Muscle layer of duodenum (tissue), 2 donors: Measurements from ENCODE around the gene MEGF6.
A peak's percentile ranks its signal among the peaks of the same experiment; 100 is the strongest.

Source experiments
- H3K27ac ChIP-seq: one replicate; pipeline ENCODE4 v1.7.0; 2013; ENCODE audit warnings: mild to moderate bottlenecking, low read length
- H3K27me3 ChIP-seq: one replicate; pipeline ENCODE4 v1.7.0; 2013; ENCODE audit warnings: low read depth, mild to moderate bottlenecking, control low read depth, low read length
- H3K36me3 ChIP-seq, 2 donors: one replicate each; pipeline ENCODE4 v1.7.0; 2013; ENCODE audit warnings: low read length in 2 of 2, control low read depth in 1 of 2, mild to moderate bottlenecking in 1 of 2; ENCODE audit not compliant: insufficient read depth in 2 of 2, control insufficient read depth in 1 of 2
- H3K4me1 ChIP-seq, 2 donors: one replicate each; pipeline ENCODE4 v1.7.0; 2013; ENCODE audit warnings: low read length in 2 of 2, mild to moderate bottlenecking in 2 of 2, control low read depth in 1 of 2, moderate library complexity in 1 of 2; ENCODE audit not compliant: insufficient read depth in 2 of 2, control insufficient read depth in 1 of 2
- H3K4me3 ChIP-seq, 2 donors: one replicate each; pipeline ENCODE4 v1.7.0; 2013; ENCODE audit warnings: low read length in 2 of 2, low read depth in 1 of 2, mild to moderate bottlenecking in 1 of 2
- H3K9me3 ChIP-seq, 2 donors: one replicate each; pipeline ENCODE4 v1.7.0; 2013; ENCODE audit warnings: low read length in 2 of 2, control low read depth in 1 of 2, mild to moderate bottlenecking in 1 of 2; ENCODE audit not compliant: control insufficient read depth in 1 of 2
- donor health status: healthy.

Gene MEGF6

DNA sequence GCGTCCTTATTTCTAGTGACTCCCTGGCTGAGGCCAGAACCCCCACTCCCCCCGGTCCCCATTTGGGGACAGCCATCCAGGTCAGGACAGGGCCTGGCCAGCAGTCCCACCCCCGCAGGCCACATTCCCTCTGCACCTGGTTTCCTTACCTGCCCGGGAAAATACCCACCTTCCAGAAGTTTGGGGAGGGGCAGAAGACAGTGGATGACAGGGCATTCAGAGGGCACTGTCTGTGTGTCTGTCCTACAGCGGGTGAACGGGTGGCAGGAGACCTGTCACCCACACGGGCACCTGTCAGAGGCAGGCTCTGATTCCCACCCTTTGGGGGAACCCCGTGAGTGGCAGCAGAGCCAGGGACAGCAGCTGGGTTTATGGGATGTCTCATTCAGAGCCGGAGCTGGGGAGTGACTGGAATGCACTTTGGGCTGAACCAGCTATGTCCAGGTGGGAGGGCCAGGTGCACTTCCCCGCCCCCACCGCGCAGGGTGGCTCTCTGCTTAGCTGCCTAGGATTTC is 154.8 kb downstream of the MEGF6 start:
- Histone ChIP-seq H3K27ac (peak overlapping the region; percentile 16), H3K4me3 (no peak overlapping the region), H3K36me3 (no peaks in the 10 kb centered on the region), H3K27me3 (peaks cover 20% of the 10 kb centered on the region), H3K4me1 (peaks cover 0 to 26% of the 10 kb centered on the region in 2 donors), H3K9me3 (no peaks in the 10 kb centered on the region)

DNA sequence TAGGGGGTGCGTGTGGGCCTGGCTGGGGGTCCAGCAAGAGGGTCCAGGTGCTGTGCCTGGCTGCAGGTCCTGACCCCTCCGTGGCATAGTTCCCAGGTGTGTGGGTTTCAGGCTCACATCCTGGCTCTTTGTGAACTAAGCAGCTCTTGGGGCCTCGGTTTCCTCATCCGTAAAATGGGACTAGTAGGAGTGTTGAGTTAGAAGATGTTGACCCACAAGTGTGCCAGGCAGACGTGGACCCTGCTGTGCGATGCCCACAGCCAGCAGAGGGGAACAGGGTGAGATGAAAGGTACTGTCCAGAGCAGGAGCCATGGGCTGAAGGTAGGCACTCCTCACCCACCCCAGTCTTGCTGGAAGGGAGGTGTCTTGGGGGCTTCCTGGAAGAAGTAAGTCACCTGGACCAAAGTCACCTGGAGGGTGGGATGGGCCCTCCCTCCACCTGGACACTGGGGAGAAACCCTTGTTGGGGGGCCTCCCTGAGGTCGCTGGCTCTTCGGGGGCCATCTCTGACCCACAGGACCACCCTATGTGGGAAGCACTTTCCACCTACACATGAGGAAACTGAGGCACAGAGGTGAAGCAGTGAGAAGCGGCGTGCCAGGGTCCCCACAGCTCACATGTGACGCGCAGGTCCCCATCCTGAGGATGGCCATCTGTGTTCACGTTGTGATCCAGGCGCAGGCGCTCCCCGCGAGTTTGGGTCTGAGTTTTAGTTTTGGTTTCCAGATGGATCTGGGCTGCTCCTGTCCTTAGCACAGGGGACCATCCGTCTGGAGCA is 155.4 kb downstream of the MEGF6 start:
- no peaks in the 10 kb centered on the region for H3K9me3 ChIP-seq
- no peak overlapping the region for H3K4me3 ChIP-seq
- peaks cover 0 to 26% of the 10 kb centered on the region in 2 donors for H3K4me1 ChIP-seq
- peaks cover 20% of the 10 kb centered on the region for H3K27me3 ChIP-seq
- H3K36me3 ChIP-seq: no peaks in the 10 kb centered on the region
- H3K27ac ChIP-seq: no peak overlapping the region

DNA sequence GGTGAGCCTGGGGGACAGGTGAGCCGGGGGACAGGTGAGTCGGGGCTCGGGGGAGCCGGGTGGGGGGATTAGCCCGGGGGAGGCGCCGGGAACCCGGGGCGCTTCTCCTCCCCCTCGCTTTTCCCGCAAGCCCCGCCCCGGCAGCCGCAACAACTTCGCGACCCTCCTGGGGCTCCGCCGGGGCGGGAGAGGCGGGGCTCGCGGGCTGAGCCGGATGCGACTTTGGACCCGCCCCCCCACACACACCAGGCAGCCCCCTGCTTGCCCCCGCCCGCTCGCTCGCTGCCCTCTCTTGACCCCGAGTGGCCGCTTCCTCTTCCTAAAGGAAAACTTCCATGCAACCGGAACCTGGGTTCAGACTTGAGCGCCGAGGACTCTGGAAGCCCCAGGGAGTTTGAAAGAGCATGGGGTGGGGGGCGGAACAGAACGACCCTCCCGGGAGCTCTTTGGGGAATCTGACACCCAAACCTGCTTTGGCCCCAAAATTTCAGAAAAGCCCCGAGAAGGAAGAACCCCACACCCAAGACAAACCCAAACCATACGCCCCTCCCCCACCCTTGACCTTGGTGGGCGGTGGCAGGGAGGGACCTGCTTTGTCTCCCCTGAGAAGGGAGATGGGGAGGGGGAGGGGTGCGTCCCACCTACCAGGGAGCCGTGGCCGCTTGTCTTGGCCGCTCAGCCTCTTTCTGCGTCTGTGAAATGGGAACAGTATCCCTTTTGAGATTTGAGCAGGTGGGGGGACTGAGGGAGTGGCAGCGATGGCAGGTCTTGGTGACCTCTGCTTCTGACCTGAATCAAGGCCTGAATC is 156.3 kb downstream of the MEGF6 start:
- Histone ChIP-seq H3K4me1 (peaks cover 0 to 26% of the 10 kb centered on the region in 2 donors), H3K4me3 (peak overlapping the region; percentile 39 to 64), H3K27me3 (peaks cover 20% of the 10 kb centered on the region), H3K9me3 (no peaks in the 10 kb centered on the region), H3K27ac (no peak overlapping the region), H3K36me3 (no peaks in the 10 kb centered on the region)

DNA sequence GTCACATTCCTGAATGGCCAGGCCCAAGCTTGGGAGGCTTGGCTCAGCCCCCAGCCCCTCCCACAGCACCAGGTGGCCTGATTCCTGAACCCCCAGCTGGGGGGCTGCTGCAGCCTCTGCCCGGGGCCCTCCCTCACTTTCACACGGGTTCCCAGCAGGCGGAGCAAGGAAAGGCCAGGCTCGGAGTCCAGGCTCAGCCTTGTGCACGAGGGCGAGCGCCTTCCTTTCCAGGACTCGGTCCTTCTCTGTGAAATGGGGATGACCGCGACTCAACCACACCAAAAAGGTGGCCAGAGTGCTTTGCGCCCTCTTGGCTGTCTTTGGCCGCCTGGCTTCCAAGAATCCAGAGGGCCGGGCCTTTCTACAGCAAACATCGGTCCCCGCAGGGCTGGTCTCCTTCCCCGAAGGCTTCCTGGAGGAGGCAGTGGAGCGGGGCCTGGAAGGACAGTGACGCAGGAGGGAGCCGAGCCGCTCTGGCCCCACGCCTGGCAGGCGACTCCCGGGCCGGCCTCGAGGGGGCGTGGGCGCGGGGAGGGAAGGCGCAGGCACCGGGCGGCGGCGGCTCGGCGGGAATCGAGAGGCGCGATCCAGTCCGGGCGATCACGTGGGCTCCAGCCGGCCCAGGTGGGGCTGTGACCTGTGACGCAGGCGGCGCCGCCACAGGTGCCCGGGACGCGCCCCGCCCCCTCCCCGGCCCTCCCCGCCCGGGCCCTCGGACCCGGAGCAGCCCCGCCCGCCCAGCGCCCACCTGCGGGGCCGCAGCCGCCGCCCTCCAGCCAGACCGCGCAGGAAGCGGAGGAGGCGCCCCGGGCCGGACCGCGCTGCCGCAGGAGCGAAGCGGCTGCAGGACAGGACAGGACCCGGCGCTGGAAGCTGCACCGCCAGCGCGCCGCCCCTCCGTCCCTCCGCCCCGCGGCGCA is 157.2 kb downstream of the MEGF6 start, which contains the start of gene ARHGEF16:
ARHGEF16 (plus strand) TSS at position 775 of the 920 bp plus-strand sequence. CDS start 8,420 bp downstream, outside the sequence.
- no peaks in the 10 kb centered on the region for H3K9me3 ChIP-seq
- peaks cover 0 to 26% of the 10 kb centered on the region in 2 donors for H3K4me1 ChIP-seq
- H3K4me3 ChIP-seq: peak within 1 kb of the TSS; percentile 39 to 64
- H3K36me3 ChIP-seq: no peaks in the 10 kb centered on the region
- H3K27ac ChIP-seq: no peak within 1 kb of the TSS
- H3K27me3 ChIP-seq: peaks cover 20% of the 10 kb centered on the region

DNA sequence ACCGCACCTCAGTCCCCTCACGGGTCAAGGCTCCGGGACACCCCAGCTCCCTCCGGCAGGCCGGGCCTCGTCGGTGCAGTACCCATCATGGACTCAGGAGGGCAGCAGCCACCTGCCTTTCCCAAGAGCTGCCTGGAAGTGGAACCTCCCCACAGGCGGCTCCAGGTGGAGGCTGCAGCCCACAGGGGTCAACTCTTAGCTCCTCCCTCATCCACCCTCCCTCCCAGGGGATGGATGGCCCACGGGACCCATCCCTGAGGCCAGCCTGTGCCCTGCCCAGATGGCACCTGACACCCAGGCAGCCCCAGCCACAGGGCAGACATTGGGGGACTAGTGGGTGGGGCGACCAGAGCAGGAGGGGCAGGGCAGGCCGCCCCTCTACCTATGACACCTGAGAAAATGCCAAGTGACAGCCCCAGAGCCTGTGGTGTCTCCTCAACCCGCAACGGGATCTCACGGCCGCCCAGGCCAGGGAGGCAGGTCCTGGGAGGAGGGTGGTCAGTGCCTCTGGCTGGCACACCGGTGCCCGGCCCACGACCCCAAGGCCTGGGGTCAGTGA is 158.0 kb downstream of the MEGF6 start:
- H3K9me3 ChIP-seq: no peaks in the 10 kb centered on the region
- no peak overlapping the region for H3K27ac ChIP-seq
- H3K4me1 ChIP-seq: peaks cover 0 to 26% of the 10 kb centered on the region in 2 donors
- peaks cover 20% of the 10 kb centered on the region for H3K27me3 ChIP-seq
- H3K4me3 ChIP-seq: no peak overlapping the region
- no peaks in the 10 kb centered on the region for H3K36me3 ChIP-seq

DNA sequence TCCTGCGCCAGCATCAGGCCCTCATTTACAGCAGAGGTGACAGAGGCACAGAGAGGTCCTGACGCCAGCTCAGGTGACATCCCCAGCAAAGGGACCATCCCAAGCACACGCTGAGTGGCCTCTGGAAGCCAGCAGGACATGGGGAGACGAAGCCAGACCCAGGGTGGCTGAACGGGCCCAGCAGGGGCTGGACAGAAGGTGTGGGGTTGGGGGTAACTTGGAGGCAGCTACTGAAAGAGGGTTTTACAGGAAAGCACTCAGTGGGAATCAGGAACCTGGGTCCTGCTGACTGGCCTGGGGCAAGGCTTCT is 158.5 kb downstream of the MEGF6 start:
- H3K9me3 ChIP-seq: peaks cover 0 to 2% of the 10 kb centered on the region in 2 donors
- H3K4me3 ChIP-seq: no peak overlapping the region
- no peaks in the 10 kb centered on the region for H3K36me3 ChIP-seq
- H3K27ac ChIP-seq: no peak overlapping the region
- peaks cover 0 to 25% of the 10 kb centered on the region in 2 donors for H3K4me1 ChIP-seq
- peaks cover 20% of the 10 kb centered on the region for H3K27me3 ChIP-seq

DNA sequence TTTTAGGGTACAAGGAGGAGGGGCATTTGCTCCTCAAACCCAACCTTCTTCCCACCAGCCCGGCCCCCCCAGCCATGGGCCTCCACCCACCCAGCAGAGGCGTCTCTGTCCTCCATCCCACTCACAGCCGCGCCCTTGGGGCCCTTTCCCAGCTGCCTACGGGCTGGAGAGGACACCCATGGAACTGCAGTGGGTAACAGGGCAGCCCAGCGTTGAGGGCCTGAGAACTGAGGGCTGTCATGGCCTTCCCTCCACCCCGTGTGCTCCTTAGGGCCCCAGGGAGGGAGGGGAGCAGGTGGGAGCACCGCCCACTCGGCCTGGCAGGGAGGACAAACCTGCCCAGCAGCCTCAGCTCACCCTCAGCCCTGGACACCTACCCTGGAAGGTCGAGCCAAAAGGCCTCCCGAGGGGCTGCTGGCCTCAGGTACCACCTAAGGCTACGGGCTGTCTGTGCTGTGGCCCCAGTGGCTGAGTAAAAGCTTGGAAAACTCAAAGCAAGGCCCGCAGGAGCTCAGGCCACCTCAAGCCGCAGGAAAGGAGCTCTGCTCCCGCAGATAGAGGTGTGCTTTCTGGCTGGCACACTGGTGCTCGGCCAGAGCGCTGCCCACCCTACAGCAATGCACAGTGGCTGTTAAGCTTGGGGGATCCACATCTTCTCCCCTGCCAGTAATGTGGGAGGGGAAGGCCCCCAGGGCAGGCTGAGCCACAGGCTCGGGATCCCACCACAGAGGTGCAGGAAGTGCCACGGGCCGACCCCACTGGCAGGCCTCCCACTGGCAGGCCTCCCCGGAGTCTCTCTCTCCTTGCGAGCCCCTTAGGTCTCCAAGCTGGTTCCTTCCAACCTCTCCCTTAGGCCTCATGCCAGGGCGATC is 159.1 kb downstream of the MEGF6 start:
- H3K4me3 ChIP-seq: no peak overlapping the region
- H3K27ac ChIP-seq: no peak overlapping the region
- no peaks in the 10 kb centered on the region for H3K36me3 ChIP-seq
- H3K9me3 ChIP-seq: peaks cover 0 to 2% of the 10 kb centered on the region in 2 donors
- H3K4me1 ChIP-seq: peaks cover 0 to 19% of the 10 kb centered on the region in 2 donors
- H3K27me3 ChIP-seq: peaks cover 20% of the 10 kb centered on the region

DNA sequence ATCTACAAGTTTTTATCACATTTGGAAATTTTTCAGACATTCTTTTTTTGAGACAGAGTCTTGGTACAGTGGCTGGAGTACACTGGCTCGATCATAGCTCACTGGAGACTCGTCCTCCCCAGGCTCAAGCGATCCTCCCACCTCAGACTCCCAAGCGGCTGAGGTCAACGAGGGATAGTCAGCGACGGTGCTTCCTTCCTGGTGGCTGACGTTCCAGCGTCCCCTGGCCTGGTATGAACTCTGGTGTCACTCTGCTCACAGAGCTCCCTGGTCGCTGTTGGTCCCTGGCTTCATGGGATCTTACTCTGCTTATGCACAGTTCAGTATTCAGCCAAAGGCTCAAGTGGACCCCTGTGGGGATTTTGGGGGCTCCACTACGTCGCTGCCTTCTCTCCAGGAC is 160.3 kb downstream of the MEGF6 start:
- Histone ChIP-seq H3K27ac (no peak overlapping the region), H3K36me3 (no peaks in the 10 kb centered on the region), H3K4me1 (peaks cover 0 to 16% of the 10 kb centered on the region in 2 donors), H3K4me3 (no peak overlapping the region), H3K9me3 (peaks cover 0 to 4% of the 10 kb centered on the region in 2 donors), H3K27me3 (peaks cover 20% of the 10 kb centered on the region)

DNA sequence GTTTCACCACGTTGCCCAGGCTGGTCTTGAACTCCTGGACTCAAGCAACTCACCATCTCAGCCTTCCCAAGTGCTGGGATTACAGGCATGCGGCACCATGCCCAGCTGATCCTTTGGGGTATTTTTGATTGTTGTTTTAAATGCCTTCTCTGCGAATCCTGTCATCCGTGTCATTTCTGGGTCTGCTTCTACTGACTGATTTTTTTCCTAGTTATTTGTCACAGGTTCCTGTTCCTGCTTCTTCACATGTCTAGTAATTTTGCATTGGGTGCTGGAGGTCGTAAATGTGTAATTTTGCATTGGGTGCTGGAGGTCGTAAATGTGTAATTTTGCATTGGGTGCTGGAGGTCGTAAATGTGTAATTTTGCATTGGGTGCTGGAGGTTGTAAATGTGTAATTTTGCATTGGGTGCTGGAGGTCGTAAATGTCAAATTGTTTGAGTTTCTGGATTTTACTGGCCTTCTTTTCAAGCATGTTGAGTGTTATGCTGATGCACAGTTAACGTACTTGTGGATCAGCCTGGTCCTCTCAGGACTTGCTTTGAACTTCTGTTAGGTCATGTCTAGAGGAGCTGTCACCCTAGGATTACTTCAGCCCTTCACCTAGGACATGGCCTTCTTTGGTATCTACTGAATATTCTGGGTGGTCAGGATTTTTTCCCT is 161.0 kb downstream of the MEGF6 start:
- Histone ChIP-seq H3K4me3 (no peak overlapping the region), H3K27me3 (peaks cover 15% of the 10 kb centered on the region)

More for the DNA sequence above, 161.0 kb downstream of the MEGF6 start:
- peaks cover 0 to 4% of the 10 kb centered on the region in 2 donors for H3K9me3 ChIP-seq
- no peaks in the 10 kb centered on the region for H3K36me3 ChIP-seq
- H3K4me1 ChIP-seq: peaks cover 0 to 16% of the 10 kb centered on the region in 2 donors
- no peak overlapping the region for H3K27ac ChIP-seq
